CD14-positive monocyte (primary cell): Measurements from ENCODE around the gene PRUNE1. TPM values are rescaled to one million over a fixed set of nuclear protein-coding genes. Genes with fewer than 3 reads are reported as not detected.
A peak's percentile ranks its signal among the peaks of the same experiment; 100 is the strongest.

Source experiments
- DNase-seq, 3 donors: peaks; one replicate each; pipeline ENCODE4 v3.0.0-alpha.2; 2011 to 2022
- H2AFZ ChIP-seq: 2 replicates; pipeline ENCODE4 v1.6.0; 2012; ENCODE audit warnings: mild to moderate bottlenecking, low read depth, low read length, inconsistent platforms; ENCODE audit not compliant: insufficient read depth, poor library complexity, severe bottlenecking
- H3K27ac ChIP-seq, 2 donors: 1 replicate in 1 of 2; 2 replicates in 1 of 2; pipeline ENCODE4 v1.5.1; 2012 to 2013; ENCODE audit warnings: low read length in 2 of 2, control low read depth in 1 of 2, inconsistent platforms in 1 of 2, low read depth in 1 of 2, mild to moderate bottlenecking in 1 of 2
- H3K27me3 ChIP-seq, 2 donors: one replicate each; pipeline versions ENCODE4 v1.6.0 to v1.6.1; 2011 to 2013; ENCODE audit warnings: low read length in 2 of 2; ENCODE audit not compliant: control insufficient read depth in 2 of 2, insufficient read depth in 2 of 2
- H3K36me3 ChIP-seq, 2 donors: replicated peaks in 1 of 2; 1 replicate in 1 of 2; 2 replicates in 1 of 2; pipeline versions ENCODE4 v1.5.1 to v1.6.1; 2012 to 2013; ENCODE audit warnings: low read length in 2 of 2, control low read depth in 1 of 2, inconsistent platforms in 1 of 2, mild to moderate bottlenecking in 1 of 2; ENCODE audit not compliant: insufficient read depth in 2 of 2, control insufficient read depth in 1 of 2
- H3K4me1 ChIP-seq, 2 donors: 1 replicate in 1 of 2; 2 replicates in 1 of 2; pipeline versions ENCODE4 v1.5.1 to v1.6.1; 2012 to 2013; ENCODE audit warnings: low read length in 2 of 2, control low read depth in 1 of 2, inconsistent platforms in 1 of 2, mild to moderate bottlenecking in 1 of 2, moderate library complexity in 1 of 2; ENCODE audit not compliant: insufficient read depth in 2 of 2, control insufficient read depth in 1 of 2
- H3K4me2 ChIP-seq: replicated peaks from 2 replicates; pipeline ENCODE3; 2012; ENCODE audit warnings: low read length, moderate library complexity, mild to moderate bottlenecking; ENCODE audit not compliant: poor library complexity, severe bottlenecking; ENCODE audit errors: extremely low read depth
- H3K4me3 ChIP-seq, 3 experiments: fragments of 200-600 bp in 1 of 3; sonication (generic) in 1 of 3; replicated peaks in 1 of 3; 1 replicate in 2 of 3; 2 replicates in 1 of 3; pipeline ENCODE4 v1.5.1; 2011 to 2013; ENCODE audit warnings: low read length in 3 of 3, mild to moderate bottlenecking in 3 of 3, control low read depth in 2 of 3, low read depth in 2 of 3, inconsistent platforms in 1 of 3, moderate library complexity in 1 of 3
- H3K79me2 ChIP-seq: 2 replicates; pipeline ENCODE4 v1.6.0; 2012; ENCODE audit warnings: mild to moderate bottlenecking, control low read depth, inconsistent platforms, low read length, moderate library complexity; ENCODE audit not compliant: insufficient read depth
- H3K9ac ChIP-seq: 2 replicates; pipeline ENCODE4 v1.6.0; 2017; ENCODE audit warnings: low read length, mild to moderate bottlenecking; ENCODE audit not compliant: insufficient read depth, poor library complexity, severe bottlenecking
- H3K9me3 ChIP-seq, 2 donors: replicated peaks in 1 of 2; 1 replicate in 1 of 2; 2 replicates in 1 of 2; pipeline versions ENCODE4 v1.5.1 to v1.6.1; 2012 to 2013; ENCODE audit warnings: low read length in 2 of 2, control low read depth in 1 of 2; ENCODE audit not compliant: control insufficient read depth in 1 of 2, insufficient read depth in 1 of 2
- H4K20me1 ChIP-seq: 2 replicates; pipeline ENCODE4 v1.6.0; 2012; ENCODE audit warnings: mild to moderate bottlenecking, low read length, control low read depth, moderate library complexity; ENCODE audit not compliant: insufficient read depth
- H3K27ac Mint-ChIP-seq, 7 donors: one replicate each; pipeline ENCODE4 v1.8.0; 2020; ENCODE audit warnings: mild to moderate bottlenecking in 7 of 7, mixed read lengths in 7 of 7, moderate library complexity in 6 of 7, inconsistent platforms in 2 of 7
- H3K27me3 Mint-ChIP-seq, 3 donors: one replicate each; pipeline ENCODE4 v1.8.0; 2021 to 2022; ENCODE audit warnings: low read depth in 3 of 3, mild to moderate bottlenecking in 3 of 3, mixed read lengths in 3 of 3, moderate library complexity in 3 of 3, inconsistent platforms in 1 of 3
- H3K36me3 Mint-ChIP-seq, 2 donors: one replicate each; pipeline ENCODE4 v1.8.0; 2020; ENCODE audit warnings: mixed read lengths in 2 of 2, inconsistent platforms in 1 of 2, mild to moderate bottlenecking in 1 of 2
- H3K4me1 Mint-ChIP-seq: one replicate; pipeline ENCODE4 v1.8.0; 2020; ENCODE audit warnings: mild to moderate bottlenecking, mixed read lengths
- H3K4me3 Mint-ChIP-seq, 2 donors: one replicate each; pipeline ENCODE4 v1.8.0; 2020; ENCODE audit warnings: mild to moderate bottlenecking in 2 of 2, mixed read lengths in 2 of 2, moderate library complexity in 1 of 2
- H3K9me3 Mint-ChIP-seq, 7 donors: one replicate each; pipeline ENCODE4 v1.8.0; 2020 to 2022; ENCODE audit warnings: mixed read lengths in 7 of 7, mild to moderate bottlenecking in 6 of 7, moderate library complexity in 6 of 7, inconsistent platforms in 2 of 7
- WGBS: methylation state at CpG from one replicate; pipeline ENCODE4 v1.1.5; 2013; ENCODE audit warnings: missing lambda C conversion rate; ENCODE audit not compliant: insufficient coverage; 5-methylcytosine and 5-hydroxymethylcytosine counted together
- intact Hi-C, 2 donors: fragments of 100-400 bp; cut with micrococcal nuclease; formaldehyde crosslinking; loops; one replicate each; pipeline versions ENCODE4 v1.15.0 to v1.15.1; 2023
- polyA plus RNA-seq, 3 donors: library from polyadenylated mRNA; depleted of rRNA in 1 of 3; unstranded in 2 of 3; stranded (reverse) in 1 of 3; fragments of 300-500 nt in 2 of 3; fragments of >200 nt in 1 of 3; fragmentation: Illumina TruSeq in 2 of 3; gene quantifications; 1 replicate in 2 of 3; 2 replicates in 1 of 3; pipeline ENCODE4 v1.2.3, GENCODE V29; 2012 to 2021
- small RNA-seq: library from RNA; depleted of rRNA; stranded (forward); fragments of <200 nt; gene quantifications from one replicate; pipeline ENCODE3, GENCODE V24; 2012; ENCODE audit warnings: low read depth; ENCODE audit not compliant: insufficient read length
- TF ChIP-seq, protein P1 (sequence below): fragments of 200-600 bp; IDR thresholded peaks from one replicate; pipeline ENCODE4 v1.8.0; 2022; ENCODE audit warnings: antibody characterized with exemption, mild to moderate bottlenecking

PRUNE1 gene
- polyA plus RNA-seq, 3 donors: 8.4 to 22.8 (median 22.6) TPM

DNA sequence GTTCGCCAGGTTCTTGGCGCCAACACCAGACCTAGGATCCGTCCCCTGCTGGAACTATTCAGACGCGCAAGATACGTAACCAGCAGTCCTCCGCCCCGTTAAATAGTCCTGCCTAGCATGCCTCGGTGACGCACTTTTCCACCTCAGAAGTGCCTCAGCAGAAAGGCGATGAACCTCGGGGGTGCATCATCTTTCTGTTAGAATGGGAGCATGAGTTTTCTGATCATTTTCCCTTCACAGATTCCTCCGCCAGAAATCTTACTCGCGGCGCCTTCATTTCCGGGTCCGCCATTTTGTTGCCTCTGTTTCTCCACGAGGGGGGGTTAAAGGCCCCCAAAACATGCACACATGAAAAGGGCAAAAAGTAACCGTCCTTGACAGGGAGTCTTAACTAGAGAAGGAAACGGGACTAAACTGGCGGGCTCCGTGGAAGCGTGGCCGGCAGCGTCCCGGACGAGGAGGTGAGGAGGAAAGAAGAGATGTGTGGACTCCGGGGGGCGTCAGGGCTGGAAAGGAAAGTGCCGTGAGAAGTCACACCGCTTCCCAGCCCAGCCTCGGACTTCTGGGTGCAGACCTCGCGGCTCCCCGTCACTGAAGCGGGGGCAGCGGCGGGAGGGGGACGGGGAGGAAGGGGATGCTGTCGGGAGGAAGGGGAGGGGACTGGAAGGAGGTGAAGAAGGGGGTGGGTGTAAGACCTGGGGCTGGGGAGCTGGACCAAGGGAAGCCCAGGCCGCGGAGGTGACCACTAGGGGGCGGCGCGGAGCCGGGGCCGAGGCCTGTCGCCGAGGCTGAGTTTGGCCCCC lies 62.4 kb downstream of the PRUNE1 start, which contains the start of gene GABPB2:
TSS of gene GABPB2 (plus strand) at position 288 of the 803 bp plus-strand sequence. CDS start 17,429 bp downstream, outside the sequence.
- H2AFZ ChIP-seq: peak within 1 kb of the TSS; percentile 99
- Mint-ChIP-seq H3K4me3 (peak within 1 kb of the TSS; percentile 100), H3K4me1 (peaks cover 8% of the 10 kb centered on the region), H3K36me3 (peaks cover 8 to 29% of the 10 kb centered on the region in 2 donors), H3K9me3 (no peaks in the 10 kb centered on the region), H3K27me3 (no peaks in the 10 kb centered on the region), H3K27ac (peak within 1 kb of the TSS; percentile 99 to 100 (median 99))
- TF ChIP-seq, protein P1, sequence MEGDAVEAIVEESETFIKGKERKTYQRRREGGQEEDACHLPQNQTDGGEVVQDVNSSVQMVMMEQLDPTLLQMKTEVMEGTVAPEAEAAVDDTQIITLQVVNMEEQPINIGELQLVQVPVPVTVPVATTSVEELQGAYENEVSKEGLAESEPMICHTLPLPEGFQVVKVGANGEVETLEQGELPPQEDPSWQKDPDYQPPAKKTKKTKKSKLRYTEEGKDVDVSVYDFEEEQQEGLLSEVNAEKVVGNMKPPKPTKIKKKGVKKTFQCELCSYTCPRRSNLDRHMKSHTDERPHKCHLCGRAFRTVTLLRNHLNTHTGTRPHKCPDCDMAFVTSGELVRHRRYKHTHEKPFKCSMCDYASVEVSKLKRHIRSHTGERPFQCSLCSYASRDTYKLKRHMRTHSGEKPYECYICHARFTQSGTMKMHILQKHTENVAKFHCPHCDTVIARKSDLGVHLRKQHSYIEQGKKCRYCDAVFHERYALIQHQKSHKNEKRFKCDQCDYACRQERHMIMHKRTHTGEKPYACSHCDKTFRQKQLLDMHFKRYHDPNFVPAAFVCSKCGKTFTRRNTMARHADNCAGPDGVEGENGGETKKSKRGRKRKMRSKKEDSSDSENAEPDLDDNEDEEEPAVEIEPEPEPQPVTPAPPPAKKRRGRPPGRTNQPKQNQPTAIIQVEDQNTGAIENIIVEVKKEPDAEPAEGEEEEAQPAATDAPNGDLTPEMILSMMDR: peak; percentile 96
- peaks cover 19% of the 10 kb centered on the region for H3K79me2 ChIP-seq
- intact Hi-C loops: no loop called here
- peak within 1 kb of the TSS; percentile 78 to 95 for H3K27ac ChIP-seq
- peaks cover 15 to 23% of the 10 kb centered on the region in 2 donors for H3K4me1 ChIP-seq
- H3K27me3 ChIP-seq: no peaks in the 10 kb centered on the region
- H3K9ac ChIP-seq: peak within 1 kb of the TSS; percentile 90
- 0% methylated on average over 31 of the region's 50 CpGs for WGBS
- H3K4me3 ChIP-seq: peak within 1 kb of the TSS; percentile 75 to 100 (median 94)
- peak within 1 kb of the TSS; percentile 85 for H3K4me2 ChIP-seq
- H3K9me3 ChIP-seq: no peaks in the 10 kb centered on the region
- peak; percentile 82 to 87 (median 83) for DNase-seq
- H4K20me1 ChIP-seq: no peaks in the 10 kb centered on the region
- no peaks in the 10 kb centered on the region for H3K36me3 ChIP-seq

DNA sequence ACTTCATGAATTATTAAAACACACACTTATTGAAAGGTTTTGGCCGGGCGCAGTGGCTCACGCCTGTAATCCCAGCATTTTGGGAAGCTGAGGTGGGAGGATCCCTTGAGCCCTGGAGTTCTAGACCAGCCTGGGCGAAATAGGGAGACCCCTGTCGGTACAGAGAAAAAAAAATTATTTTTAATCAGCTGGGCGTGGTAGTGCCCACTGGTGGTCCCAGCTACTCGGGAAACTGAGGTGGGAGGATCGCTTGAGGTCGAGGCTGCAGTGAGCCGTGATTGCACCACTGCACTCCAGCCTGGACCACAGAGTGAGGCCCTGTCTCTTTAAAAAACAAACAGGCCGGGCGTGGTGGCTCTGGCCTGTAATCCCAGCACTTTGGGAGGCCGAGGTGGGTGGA lies 64.0 kb downstream of the PRUNE1 start:
- Histone ChIP-seq H3K4me3 (no peak overlapping the region), H3K4me2 (no peak overlapping the region), H3K9me3 (no peaks in the 10 kb centered on the region), H2AFZ (peak overlapping the region; percentile 99), H3K36me3 (no peaks in the 10 kb centered on the region), H3K9ac (no peak overlapping the region), H4K20me1 (no peaks in the 10 kb centered on the region), H3K27ac (no peak overlapping the region), H3K79me2 (peaks cover 19% of the 10 kb centered on the region), H3K27me3 (no peaks in the 10 kb centered on the region), H3K4me1 (peaks cover 15 to 23% of the 10 kb centered on the region in 2 donors)
- Mint-ChIP-seq H3K4me1 (peaks cover 8% of the 10 kb centered on the region), H3K9me3 (no peaks in the 10 kb centered on the region), H3K27ac (peak overlapping the region in 1 of 7 donors; percentile 99), H3K36me3 (peaks cover 10 to 32% of the 10 kb centered on the region in 2 donors), H3K4me3 (no peak overlapping the region), H3K27me3 (no peaks in the 10 kb centered on the region)
- DNase-seq: no peak
- TF ChIP-seq, protein P1: no peak
- intact Hi-C loops: no loop called here
- 87% methylated on average over 12 of the region's 13 CpGs for WGBS

Small RNA genes within 50 kb of the gene (small RNA-seq; reads per million reads assigned to genes)
- not detected for gene RNU6-884P

Other genes with a start within 250 kb of the PRUNE1 start
- gene CTSS, start 242.7 kb upstream of the PRUNE1 start, polyA plus RNA-seq: 1,000 to 10,000 TPM; 2,349 to 6,327 (median 5,201) TPM
- gene CTSK, start 200.2 kb upstream of the PRUNE1 start, polyA plus RNA-seq: 10 to 100 TPM in 1 of 3 donors, 1 to 10 TPM in 2; 2.1 to 17.8 (median 2.4) TPM
- 10 to 100 TPM; 25.8 to 38.8 (median 38.6) TPM for gene ARNT, start 131.8 kb upstream of the PRUNE1 start, polyA plus RNA-seq
- not detected for gene CTXND2, start 121.3 kb upstream of the PRUNE1 start, polyA plus RNA-seq
- gene SETDB1, start 82.1 kb upstream of the PRUNE1 start, polyA plus RNA-seq: 10 to 100 TPM; 13.9 to 69.4 (median 15.5) TPM
- 100 to 1,000 TPM; 152 to 224 (median 200) TPM for gene CERS2, start 33.6 kb upstream of the PRUNE1 start, polyA plus RNA-seq
- gene ANXA9, start 26.2 kb upstream of the PRUNE1 start, polyA plus RNA-seq: 1 to 10 TPM in 2 of 3 donors, under 1 TPM in 1; 0.28 to 1.7 (median 1.4) TPM
- 10 to 100 TPM; 11.5 to 25.0 (median 13.2) TPM for gene MINDY1, start 1.5 kb upstream of the PRUNE1 start, polyA plus RNA-seq
- under 1 TPM in 1 of 3 donors, not detected in 2; 0.77 TPM for gene BNIPL, start 28.1 kb downstream of the PRUNE1 start, polyA plus RNA-seq
- 1 to 10 TPM in 1 of 3 donors, under 1 TPM in 2; 0.60 to 1.5 (median 0.62) TPM for gene C1orf56, start 39.3 kb downstream of the PRUNE1 start, polyA plus RNA-seq
- gene CDC42SE1, start 51.2 kb downstream of the PRUNE1 start, polyA plus RNA-seq: 100 to 1,000 TPM in 1 of 3 donors, 10 to 100 TPM in 2; 62.1 to 302 (median 75.7) TPM
- under 1 TPM; 0.38 to 0.93 (median 0.40) TPM for gene MLLT11, start 51.9 kb downstream of the PRUNE1 start, polyA plus RNA-seq
- gene GABPB2, start 62.3 kb downstream of the PRUNE1 start, polyA plus RNA-seq: 10 to 100 TPM in 1 of 3 donors, 1 to 10 TPM in 2; 2.2 to 14.0 (median 2.2) TPM
- 1 to 10 TPM in 1 of 3 donors, under 1 TPM in 2; 0.39 to 1.4 (median 0.97) TPM for gene SEMA6C, start 138.2 kb downstream of the PRUNE1 start, polyA plus RNA-seq
- gene TNFAIP8L2, start 148.2 kb downstream of the PRUNE1 start, polyA plus RNA-seq: 100 to 1,000 TPM in 2 of 3 donors, 10 to 100 TPM in 1; 50.3 to 104 (median 103) TPM
- gene LYSMD1, start 157.5 kb downstream of the PRUNE1 start, polyA plus RNA-seq: under 1 TPM in 2 of 3 donors, not detected in 1; 0.16 to 0.24 TPM
- 100 to 1,000 TPM in 2 of 3 donors, 10 to 100 TPM in 1; 74.9 to 110 (median 103) TPM for gene SCNM1, start 157.7 kb downstream of the PRUNE1 start, polyA plus RNA-seq
- 1 to 10 TPM in 1 of 3 donors, not detected in 2; 2.0 TPM for gene TMOD4, start 167.5 kb downstream of the PRUNE1 start, polyA plus RNA-seq
- gene VPS72, start 181.7 kb downstream of the PRUNE1 start, polyA plus RNA-seq: 10 to 100 TPM; 30.4 to 43.3 (median 37.7) TPM
- 10 to 100 TPM; 10.8 to 47.7 (median 11.7) TPM for gene PIP5K1A, start 190.1 kb downstream of the PRUNE1 start, polyA plus RNA-seq
- gene PSMD4, start 246.3 kb downstream of the PRUNE1 start, polyA plus RNA-seq: 100 to 1,000 TPM; 232 to 266 (median 252) TPM